GM04504 (cell line): ENCODE measurements around the gene MYH10.

Experiments
- DNase-seq: peaks from one replicate; pipeline ENCODE4 v3.0.0-alpha.2; 2012; ENCODE audit warnings: low read depth

The MYH10 gene

GRCh38 chr17:8473451-8474192, 156.9 kb downstream of the MYH10 start:
- no peak for DNase-seq

DNA sequence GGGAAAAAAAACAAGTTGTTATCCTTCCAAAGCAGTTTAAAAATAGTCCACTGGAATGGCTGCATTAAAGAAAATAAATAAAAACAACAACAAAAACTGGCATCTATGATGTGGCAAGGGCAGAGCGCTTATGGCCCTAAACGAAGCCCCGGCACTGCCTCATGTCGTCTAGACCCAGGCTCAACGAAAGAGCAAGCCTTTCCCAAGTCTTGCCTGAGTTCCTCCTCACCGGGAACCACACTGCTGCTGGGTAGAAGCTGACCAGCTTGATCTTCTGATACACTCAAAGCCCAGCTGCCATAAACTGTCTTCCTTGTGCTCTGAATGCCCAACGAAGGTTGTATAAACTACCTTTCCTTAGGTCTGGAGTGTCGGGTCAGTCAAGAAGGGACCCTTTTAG, 157.9 kb downstream of the MYH10 start:
- DNase-seq: no peak

DNA sequence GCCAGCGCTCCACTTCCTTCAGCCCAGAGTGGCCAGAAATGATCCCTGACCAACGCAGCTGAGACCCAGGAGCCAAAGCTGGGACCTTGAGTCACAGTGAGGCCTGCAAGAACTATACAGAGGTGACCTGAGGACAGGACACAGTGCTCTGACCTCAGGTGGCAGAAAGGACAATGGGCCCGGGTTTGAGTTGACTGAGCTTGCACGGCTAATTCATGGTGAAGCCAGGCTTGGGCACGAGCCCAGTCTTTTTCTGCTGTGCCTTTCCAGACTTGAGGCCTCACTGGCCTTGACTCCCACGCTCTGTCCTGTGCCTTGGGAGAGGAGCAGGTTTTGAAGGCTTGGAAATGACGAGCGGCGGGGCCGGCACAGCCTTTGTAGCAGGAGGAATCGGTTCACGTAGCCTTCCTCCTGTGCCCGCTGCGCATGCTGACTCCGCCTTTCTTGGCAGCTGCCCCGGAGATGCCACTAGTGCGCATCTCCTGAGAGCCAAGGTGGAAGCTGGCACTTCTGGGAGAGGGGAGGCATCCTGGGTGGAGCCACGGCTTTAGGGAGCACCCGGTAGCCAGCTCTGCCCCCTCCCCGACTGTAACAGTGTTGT, 160.0 kb downstream of the MYH10 start:
- DNase-seq: no peak

- no peak for DNase-seq
Measured at GRCh38 chr17:8469964-8470363, 160.6 kb downstream of the MYH10 start.

- no peak for DNase-seq
Measured at GRCh38 chr17:8468980-8469379, 161.5 kb downstream of the MYH10 start.

DNA sequence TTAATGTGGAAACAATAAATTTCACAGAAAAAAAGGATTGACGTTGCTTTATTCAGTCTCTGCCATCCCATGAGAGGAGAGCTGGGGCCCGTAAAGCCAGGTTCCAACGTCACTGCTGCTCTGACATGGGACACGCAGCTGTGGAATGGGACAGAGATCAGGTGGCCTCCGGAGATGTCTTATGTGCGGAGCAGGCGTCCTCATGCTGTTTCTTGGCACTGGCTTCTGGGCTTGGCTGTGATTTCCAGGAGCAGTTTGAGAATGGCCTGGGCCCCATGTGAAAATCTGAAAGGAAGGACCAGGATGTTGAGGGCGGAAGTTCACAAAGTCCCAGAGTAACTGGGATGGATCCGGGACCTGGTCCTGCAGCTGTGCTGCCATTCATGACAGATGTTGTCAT, 162.4 kb downstream of the MYH10 start:
- no peak for DNase-seq

- DNase-seq: no peak
Measured at GRCh38 chr17:8467527-8467926, 163.0 kb downstream of the MYH10 start.

GRCh38 chr17:8466873-8467272, 163.7 kb downstream of the MYH10 start:
- no peak for DNase-seq

GRCh38 chr17:8466456-8466855, 164.1 kb downstream of the MYH10 start:
- peak; percentile 45 for DNase-seq

- no peak for DNase-seq
Measured at GRCh38 chr17:8465759-8466158, 164.8 kb downstream of the MYH10 start.

DNA sequence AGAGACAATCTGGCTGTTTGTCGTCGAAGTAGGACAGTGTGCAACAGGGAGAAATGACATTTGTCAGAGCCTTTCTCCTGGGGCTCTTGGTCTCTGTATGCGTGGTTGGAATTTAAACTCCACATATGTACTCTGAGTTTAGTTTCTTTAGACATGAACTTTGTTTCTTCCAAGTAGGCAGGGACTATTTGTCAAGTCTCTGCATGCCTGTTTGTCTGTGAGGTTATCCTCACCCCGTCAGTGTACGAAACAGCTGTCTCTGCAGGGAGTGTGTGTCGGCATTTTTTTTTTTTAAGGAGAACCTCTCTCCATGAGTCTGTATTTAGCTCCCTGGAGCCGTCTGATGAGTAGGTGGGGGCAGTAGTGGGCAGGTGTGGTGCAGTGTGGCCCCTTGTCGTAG, 165.2 kb downstream of the MYH10 start:
- DNase-seq: no peak

DNA sequence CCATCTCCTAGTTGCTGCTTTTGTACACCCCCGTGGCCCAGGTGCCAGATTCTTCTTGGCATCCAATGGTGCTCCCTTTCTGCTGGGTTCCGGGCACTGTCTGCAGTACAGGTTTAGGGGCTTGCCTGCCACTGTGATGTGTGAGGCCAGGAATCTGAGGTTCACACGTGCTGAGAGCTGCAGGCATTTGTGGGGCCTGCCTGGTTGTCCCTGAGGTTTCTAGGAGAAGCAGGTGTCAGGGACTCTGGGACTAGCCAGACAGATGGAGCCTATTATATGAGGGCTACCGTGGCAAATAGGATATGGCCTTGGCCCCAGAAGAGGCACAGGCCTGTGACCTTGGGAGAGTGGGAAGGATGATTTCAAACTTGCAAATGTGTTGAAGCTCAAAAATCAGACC, 165.6 kb downstream of the MYH10 start:
- no peak for DNase-seq

DNA sequence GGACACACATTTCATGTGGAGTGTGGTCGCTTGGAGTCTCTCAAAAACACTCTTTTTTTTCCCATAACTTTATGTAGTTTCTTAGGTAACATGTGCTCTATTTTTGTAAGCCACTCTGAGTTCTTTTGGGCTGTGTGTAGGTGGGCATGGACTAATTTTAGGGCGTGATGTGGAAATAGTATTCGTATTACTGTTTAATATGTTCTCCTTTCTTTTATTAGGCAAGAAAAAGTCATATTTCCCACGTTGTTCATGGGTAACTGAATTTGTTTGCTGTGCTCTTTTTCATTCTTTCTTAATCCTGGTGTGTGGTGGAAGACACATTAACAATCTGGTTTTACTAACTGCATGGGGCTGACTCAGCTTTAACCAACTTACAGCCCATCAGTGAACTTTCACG, 167.4 kb downstream of the MYH10 start:
- DNase-seq: peak; percentile 44

GRCh38 chr17:8462564-8462963, 168.0 kb downstream of the MYH10 start:
- DNase-seq: no peak

DNA sequence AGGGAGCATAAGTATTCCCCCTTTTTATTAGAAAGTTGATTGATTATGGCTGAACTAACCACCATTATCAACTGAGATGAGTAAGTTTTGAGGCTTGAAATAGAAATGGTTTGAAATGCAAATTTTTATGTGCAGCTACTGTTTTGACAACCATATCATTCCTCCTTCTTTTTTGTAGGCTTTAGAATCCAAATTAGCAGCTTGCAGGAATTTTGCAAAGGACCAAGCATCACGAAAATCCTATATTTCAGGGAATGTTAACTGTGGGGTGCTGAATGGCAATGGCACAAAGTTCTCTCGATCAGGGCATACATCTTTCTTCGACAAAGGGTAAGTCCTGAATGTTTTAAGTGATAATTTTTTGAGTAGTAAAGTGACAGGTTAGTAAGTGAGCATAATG, 170.7 kb downstream of the MYH10 start:
- DNase-seq: no peak

DNA sequence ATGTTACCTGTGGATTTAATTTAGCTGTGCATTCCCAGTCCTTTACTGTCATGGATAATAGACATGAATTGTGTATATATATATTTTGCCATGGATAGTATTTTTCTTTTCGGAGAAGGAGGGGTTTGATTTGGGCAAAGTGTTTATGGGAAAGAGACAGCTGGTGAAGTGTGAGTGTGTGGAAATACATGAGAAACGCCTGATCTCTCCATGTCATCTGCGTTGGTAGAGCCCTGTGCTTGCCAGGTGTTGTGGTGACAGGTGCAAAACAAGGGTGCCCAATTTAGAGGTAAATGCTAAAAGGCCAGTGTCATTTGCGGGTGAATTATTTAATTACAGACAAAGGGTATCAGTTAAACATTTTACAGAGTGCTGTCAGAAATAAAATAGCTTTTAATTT, 171.4 kb downstream of the MYH10 start:
- no peak for DNase-seq

GRCh38 chr17:8458128-8458527, 172.4 kb downstream of the MYH10 start:
- no peak for DNase-seq

DNA sequence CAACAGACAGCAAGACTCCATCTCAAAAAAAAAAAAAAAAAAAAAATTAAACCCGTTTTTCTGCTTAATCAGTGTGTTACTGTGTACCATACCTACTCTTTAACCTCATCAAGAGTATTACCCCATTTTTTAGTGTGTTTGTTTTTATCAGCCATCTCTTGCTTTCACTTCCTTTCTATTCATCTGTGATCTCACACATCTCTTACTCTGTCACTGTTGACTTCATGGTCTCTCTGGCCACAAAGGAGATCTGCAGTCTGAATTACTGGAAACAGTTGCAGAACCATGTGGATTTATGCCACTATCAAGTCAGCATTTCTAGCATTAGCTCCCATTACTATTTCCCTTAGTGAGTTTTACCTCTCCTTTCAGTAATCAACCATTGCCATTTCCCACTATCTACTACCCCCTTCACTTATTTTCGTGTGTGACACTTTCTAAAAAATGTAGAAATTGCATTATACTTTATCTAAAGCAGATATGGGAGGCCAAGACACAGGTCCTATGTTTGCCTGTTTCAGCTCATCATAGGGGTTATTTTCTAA, 174.8 kb downstream of the MYH10 start:
- no peak for DNase-seq

- DNase-seq: no peak
Measured at GRCh38 chr17:8453326-8453725, 177.2 kb downstream of the MYH10 start.

GRCh38 chr17:8451933-8452614, 178.5 kb downstream of the MYH10 start:
- DNase-seq: no peak

DNA sequence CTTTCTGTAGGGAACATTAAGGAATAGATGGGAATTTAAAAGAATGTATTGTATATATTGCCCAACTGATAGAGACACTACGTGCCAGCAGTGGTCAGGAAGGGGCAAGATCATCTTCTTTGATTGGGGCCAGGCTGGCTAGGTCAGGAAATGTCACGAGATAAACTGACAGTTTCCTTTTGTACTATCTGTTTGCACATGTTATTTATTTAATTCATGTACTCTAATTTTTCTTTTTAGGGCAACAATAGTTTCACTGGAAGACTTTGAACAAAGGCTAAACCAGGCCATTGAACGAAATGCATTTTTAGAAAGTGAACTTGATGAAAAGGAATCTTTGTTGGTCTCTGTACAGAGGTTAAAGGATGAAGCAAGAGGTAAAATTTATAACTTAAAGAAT, 182.2 kb downstream of the MYH10 start:
- DNase-seq: no peak

DNA sequence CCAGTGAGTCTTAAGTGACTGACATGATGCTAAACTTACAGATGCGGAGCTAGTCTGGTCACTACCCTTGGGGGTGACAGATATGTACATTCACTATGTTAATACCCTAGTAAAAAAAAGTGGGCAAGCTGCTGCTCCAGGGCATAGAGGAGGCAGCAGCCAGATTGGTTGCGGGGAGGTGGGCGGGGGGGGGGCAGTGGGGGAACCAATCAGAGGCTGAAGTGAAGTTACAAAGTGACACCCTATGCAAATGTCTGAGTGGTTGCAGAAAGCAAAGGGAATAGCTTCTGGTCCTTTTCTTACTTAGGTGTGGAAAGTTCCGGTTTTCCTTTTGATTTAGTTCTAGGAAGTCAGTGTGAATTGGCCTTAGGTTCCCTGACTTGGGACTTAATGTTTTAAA, 182.7 kb downstream of the MYH10 start:
- DNase-seq: no peak

- DNase-seq: no peak
Measured at GRCh38 chr17:8445536-8445935, 185.0 kb downstream of the MYH10 start.
